ENCODE data around the gene BACH2. TPM values are rescaled to one million over a fixed set of nuclear protein-coding genes. Genes with fewer than 3 reads are reported as not detected.

Gene BACH2
- total and polyA plus RNA-seq, 2 experiments from 2014 or later = 1.6 to 5.7 TPM

- no peak overlapping the region for H3K27ac ChIP-seq (ENCODE audit: low read depth)
- Mint-ChIP-seq H3K27me3 (ENCODE audit: insufficient read depth, low read depth, poor library complexity) (no peaks in the 10 kb centered on the region), H3K36me3 (ENCODE audit: low read depth) (no peaks in the 10 kb centered on the region), H3K4me3 (no peak overlapping the region), H3K4me1 (peaks cover 7% of the 10 kb centered on the region; the same call in 2 of the 3 replicates), H3K9me3 (no peaks in the 10 kb centered on the region), H3K27ac (no peak overlapping the region)
- no peaks in the 10 kb centered on the region for H3K27me3 ChIP-seq (ENCODE audit: insufficient read depth)
- no peak for ATAC-seq
- H3K36me3 ChIP-seq (ENCODE audit: insufficient read depth) = no peaks in the 10 kb centered on the region
- H3K9me2 ChIP-seq (ENCODE audit: insufficient read depth) = 0 out of 2 replicates have a peak, but pooled peaks cover 4% of the 10 kb centered on the region
- H3K4me3 ChIP-seq = no peak overlapping the region
- H2AFZ ChIP-seq = no peak overlapping the region
- no peak overlapping the region for H3K4me2 ChIP-seq
- TF ChIP-seq REST (IDR thresholded peaks at IDR 0.05; ENCODE audit: unreplicated experiment) (no peak), STAT1 (IDR thresholded peaks at IDR 0.05; ENCODE audit: unreplicated experiment) (no peak), EZH2 (IDR thresholded peaks at IDR 0.05; ENCODE audit: low read depth, unreplicated experiment) (no peak)
- H3K4me1 ChIP-seq (ENCODE audit: insufficient read depth) = no peaks in the 10 kb centered on the region
- no peaks in the 10 kb centered on the region for H3F3A ChIP-seq (replicated peaks; ENCODE audit: low read depth)
- no peak for DNase-seq (ENCODE audit: low spot score)
- H3K79me2 ChIP-seq (replicated peaks; ENCODE audit: insufficient read depth) = no peaks in the 10 kb centered on the region
- no peaks in the 10 kb centered on the region for H4K20me1 ChIP-seq (replicated peaks; ENCODE audit: insufficient read depth)
Measured at GRCh38 chr6:90160013-90160412, 136.6 kb downstream of the BACH2 start.

GRCh38 chr6:90159452-90159851 is 137.2 kb downstream of the BACH2 start:
- no peak for DNase-seq (ENCODE audit: low spot score)
- no peaks in the 10 kb centered on the region for H3K4me1 ChIP-seq (ENCODE audit: insufficient read depth)
- no peak overlapping the region for H3K4me3 ChIP-seq
- Mint-ChIP-seq H3K27ac (no peak overlapping the region), H3K4me3 (no peak overlapping the region), H3K9me3 (no peaks in the 10 kb centered on the region), H3K27me3 (ENCODE audit: insufficient read depth, low read depth, poor library complexity) (no peaks in the 10 kb centered on the region), H3K36me3 (ENCODE audit: low read depth) (no peaks in the 10 kb centered on the region), H3K4me1 (peaks cover 7% of the 10 kb centered on the region; the same call in 2 of the 3 replicates)
- H3F3A ChIP-seq (replicated peaks; ENCODE audit: low read depth) = no peaks in the 10 kb centered on the region
- ATAC-seq = no peak
- no peak overlapping the region for H3K27ac ChIP-seq (ENCODE audit: low read depth)
- no peak overlapping the region for H3K4me2 ChIP-seq
- H4K20me1 ChIP-seq (replicated peaks; ENCODE audit: insufficient read depth) = no peaks in the 10 kb centered on the region
- H3K27me3 ChIP-seq (ENCODE audit: insufficient read depth) = no peaks in the 10 kb centered on the region
- no peak overlapping the region for H2AFZ ChIP-seq
- H3K36me3 ChIP-seq (ENCODE audit: insufficient read depth) = no peaks in the 10 kb centered on the region
- TF ChIP-seq CREB1 (CRISPR knock-in tag; IDR thresholded peaks at IDR 0.05; ENCODE audit: low read depth) (no peak), ZNF462 (CRISPR knock-in tag; IDR thresholded peaks at IDR 0.05) (no peak), EZH2phosphoT487 (IDR thresholded peaks at IDR 0.05; ENCODE audit: unreplicated experiment) (no peak), JUNB (IDR thresholded peaks at IDR 0.05; ENCODE audit: unreplicated experiment) (no peak), ZNF114 (CRISPR knock-in tag; IDR thresholded peaks at IDR 0.05) (no peak), CTCF (conservative IDR thresholded peaks at IDR 0.05; ENCODE audit: low read depth in 2 of 2) (no peak)
- H3K79me2 ChIP-seq (replicated peaks; ENCODE audit: insufficient read depth) = no peaks in the 10 kb centered on the region
- H3K9me2 ChIP-seq (ENCODE audit: insufficient read depth) = 0 out of 2 replicates have a peak, but pooled peaks cover 4% of the 10 kb centered on the region

All from GM23338 (cell line).